SJSA1 (cell line): ENCODE results near the gene ZNF497. TPM values are rescaled to one million over a fixed set of nuclear protein-coding genes. Genes with fewer than 3 reads are reported as not detected.

ENCODE experiments used
- DNase-seq, 2 experiments: peaks; one replicate each; pipeline ENCODE4 v3.0.0-alpha.2; 2015 to 2020; ENCODE audit warnings: low spot score in 2 of 2, low read depth in 1 of 2
- H3K27ac ChIP-seq: fragments of 250-450 bp; sonication (Bioruptor Pico); 2 replicates; pipeline ENCODE4 v1.5.1; 2020; ENCODE audit warnings: mild to moderate bottlenecking, moderate library complexity
- H3K27me3 ChIP-seq: fragments of 250-450 bp; sonication (Bioruptor Pico); replicated peaks from 2 replicates; pipeline ENCODE4 v1.5.1; 2020; ENCODE audit warnings: mild to moderate bottlenecking, moderate library complexity
- H3K36me3 ChIP-seq: fragments of 250-450 bp; sonication (Bioruptor Pico); 2 replicates; pipeline ENCODE4 v1.5.1; 2020; ENCODE audit warnings: mild to moderate bottlenecking
- H3K4me1 ChIP-seq: fragments of 250-450 bp; sonication (Bioruptor Pico); replicated peaks from 2 replicates; pipeline ENCODE4 v1.6.1; 2021; ENCODE audit warnings: mild to moderate bottlenecking
- H3K4me3 ChIP-seq: fragments of 250-450 bp; sonication (Bioruptor Pico); 2 replicates; pipeline ENCODE4 v1.5.1; 2020; ENCODE audit warnings: mild to moderate bottlenecking
- H3K9me3 ChIP-seq: fragments of 250-450 bp; sonication (Bioruptor Pico); replicated peaks from 2 replicates; pipeline ENCODE4 v1.5.1; 2020; ENCODE audit warnings: mild to moderate bottlenecking
- total RNA-seq: library from RNA; depleted of rRNA; stranded (reverse); fragments of >200 nt; shearing (Covaris generic); gene quantifications from 2 replicates; pipeline ENCODE4 v1.2.3, GENCODE V29; 2014

Gene ZNF497
- total RNA-seq, 1 experiment from 2014 or later = 1.3 TPM

- Histone ChIP-seq H3K4me1 (peaks cover 3% of the 10 kb centered on the region), H3K9me3 (0 out of 2 replicates have a peak, but pooled peaks cover 7% of the 10 kb centered on the region)
These were observed 5.3 kb upstream of the ZNF497 start for GRCh38 chr19:58367698-58368454.

GRCh38 chr19:58366585-58367430, 4.3 kb upstream of the ZNF497 start:
- Histone ChIP-seq H3K9me3 (0 out of 2 replicates have a peak, but pooled peaks cover 7% of the 10 kb centered on the region), H3K27me3 (no peaks in the 10 kb centered on the region), H3K4me1 (peaks cover 8% of the 10 kb centered on the region), H3K27ac (no peak overlapping the region), H3K4me3 (no peak overlapping the region), H3K36me3 (no peaks in the 10 kb centered on the region)
- DNase-seq = peak in 1 of 2 experiments; percentile 33

More at GRCh38 chr19:58367698-58368454, 5.3 kb upstream of the ZNF497 start:
- Histone ChIP-seq H3K36me3 (no peaks in the 10 kb centered on the region), H3K4me3 (no peak overlapping the region), H3K27ac (no peak overlapping the region), H3K27me3 (no peaks in the 10 kb centered on the region)
- no peak for DNase-seq

GRCh38 chr19:58364146-58364545, 1.6 kb upstream of the ZNF497 start:
- 0 out of 2 replicates have a peak, but pooled peaks cover 7% of the 10 kb centered on the region for H3K9me3 ChIP-seq
- no peak overlapping the region for H3K4me3 ChIP-seq
- no peaks in the 10 kb centered on the region for H3K27me3 ChIP-seq
- peaks cover 14% of the 10 kb centered on the region for H3K4me1 ChIP-seq
- no peaks in the 10 kb centered on the region for H3K36me3 ChIP-seq
- no peak overlapping the region for H3K27ac ChIP-seq
- DNase-seq = no peak

GRCh38 chr19:58361900-58362271, 665 bp downstream of the ZNF497 start:
- DNase-seq = peak in 1 of 2 experiments; percentile 60
- H3K9me3 ChIP-seq = no peaks in the 10 kb centered on the region
- H3K36me3 ChIP-seq = no peaks in the 10 kb centered on the region

GRCh38 chr19:58357481-58358145, 4.9 kb downstream of the ZNF497 start:
- Histone ChIP-seq H3K27ac (no peak overlapping the region), H3K9me3 (peaks cover 7% of the 10 kb centered on the region), H3K36me3 (no peaks in the 10 kb centered on the region; the same call in 1 of the 2 replicates), H3K4me1 (peaks cover 16% of the 10 kb centered on the region), H3K4me3 (no peak overlapping the region), H3K27me3 (peaks cover 10% of the 10 kb centered on the region)
- peak in 1 of 2 experiments; percentile 42 for DNase-seq

More at GRCh38 chr19:58361900-58362271, 665 bp downstream of the ZNF497 start:
- Histone ChIP-seq H3K27ac (peak overlapping the region; percentile 74), H3K4me1 (peaks cover 14% of the 10 kb centered on the region), H3K27me3 (peaks cover 3% of the 10 kb centered on the region; the same call in 1 of the 2 replicates), H3K4me3 (peak overlapping the region; percentile 48)

- no peak overlapping the region for H3K27ac ChIP-seq
- H3K9me3 ChIP-seq = peaks cover 7% of the 10 kb centered on the region
- H3K4me1 ChIP-seq = peaks cover 14% of the 10 kb centered on the region
- H3K27me3 ChIP-seq = peaks cover 10% of the 10 kb centered on the region
- H3K4me3 ChIP-seq = no peak overlapping the region
- DNase-seq = peak in 1 of 2 experiments; percentile 36
- H3K36me3 ChIP-seq = peaks cover 4% of the 10 kb centered on the region; the same call in 1 of the 2 replicates
These were observed 5.6 kb downstream of the ZNF497 start for GRCh38 chr19:58356766-58357480.

- Histone ChIP-seq H3K36me3 (peaks cover 10% of the 10 kb centered on the region; the same call in 1 of the 2 replicates), H3K27me3 (peaks cover 10% of the 10 kb centered on the region), H3K4me3 (no peak overlapping the region), H3K4me1 (peaks cover 7% of the 10 kb centered on the region), H3K9me3 (peaks cover 7% of the 10 kb centered on the region), H3K27ac (no peak overlapping the region)
- peak in 1 of 2 experiments; percentile 13 for DNase-seq
These were observed 6.4 kb downstream of the ZNF497 start for GRCh38 chr19:58355908-58356765.

GRCh38 chr19:58355215-58355796, 7.2 kb downstream of the ZNF497 start:
- Histone ChIP-seq H3K36me3 (peaks cover 16% of the 10 kb centered on the region), H3K9me3 (peaks cover 7% of the 10 kb centered on the region), H3K4me1 (peaks cover 7% of the 10 kb centered on the region), H3K4me3 (no peak overlapping the region), H3K27ac (no peak overlapping the region), H3K27me3 (peaks cover 10% of the 10 kb centered on the region)
- DNase-seq = no peak

GRCh38 chr19:58354478-58355030, 8.0 kb downstream of the ZNF497 start:
- Histone ChIP-seq H3K4me1 (peaks cover 7% of the 10 kb centered on the region), H3K4me3 (no peak overlapping the region), H3K27ac (no peak overlapping the region), H3K9me3 (peaks cover 7% of the 10 kb centered on the region), H3K36me3 (peaks cover 19% of the 10 kb centered on the region), H3K27me3 (peaks cover 10% of the 10 kb centered on the region)
- no peak for DNase-seq

GRCh38 chr19:58353717-58354477, 8.7 kb downstream of the ZNF497 start:
- Histone ChIP-seq H3K27me3 (peaks cover 10% of the 10 kb centered on the region), H3K4me1 (peaks cover 7% of the 10 kb centered on the region), H3K36me3 (peaks cover 19% of the 10 kb centered on the region), H3K27ac (no peak overlapping the region), H3K4me3 (no peak overlapping the region), H3K9me3 (peaks cover 7% of the 10 kb centered on the region)
- DNase-seq = peak in 1 of 2 experiments; percentile 32
